GM18907 (cell line): ENCODE data around the gene PALM2AKAP2.

Source experiments
- ATAC-seq: cut with Tn5 transposase; IDR thresholded peaks from one replicate; pipeline ENCODE4 v1.9.1; 2021; ENCODE audit warnings: mild to moderate bottlenecking, moderate library complexity; ENCODE audit not compliant: unreplicated experiment

PALM2AKAP2 gene

GRCh38 chr9:109771796-109772531 is 8.0 kb upstream of the PALM2AKAP2 start:
- ATAC-seq = no peak

GRCh38 chr9:109775516-109775915 is 4.5 kb upstream of the PALM2AKAP2 start:
- no peak for ATAC-seq

- ATAC-seq = no peak
These were observed 3.6 kb upstream of the PALM2AKAP2 start for GRCh38 chr9:109776391-109776790.

DNA sequence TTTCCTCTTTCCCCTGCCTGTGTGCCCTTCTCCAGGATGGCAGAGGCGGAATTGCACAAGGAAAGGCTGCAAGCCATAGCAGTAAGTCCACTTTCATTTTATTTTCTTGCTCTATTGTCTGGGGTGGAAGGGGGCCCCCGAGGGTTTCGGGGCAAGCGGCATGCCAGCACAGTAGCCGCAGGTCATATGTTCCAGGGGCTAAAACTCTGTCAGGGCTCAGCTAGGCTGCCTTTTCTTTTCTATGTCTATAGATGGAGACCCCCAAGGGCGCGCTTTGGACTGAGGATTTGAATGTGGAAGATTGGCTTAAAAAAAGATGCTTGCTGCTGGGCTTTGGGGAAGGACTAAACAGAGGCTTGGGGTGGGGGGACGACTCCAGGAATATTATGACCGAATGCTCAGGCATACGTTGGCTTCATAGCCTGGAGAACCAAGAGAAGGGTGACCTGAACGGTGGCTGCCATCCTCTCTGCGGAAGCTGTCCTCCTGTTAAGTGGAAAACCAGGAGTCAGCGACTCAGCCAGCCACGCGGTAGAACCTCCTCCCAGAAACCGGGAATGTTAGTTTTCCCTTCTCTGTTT is 545 bp downstream of the PALM2AKAP2 start:
- no peak for ATAC-seq

DNA sequence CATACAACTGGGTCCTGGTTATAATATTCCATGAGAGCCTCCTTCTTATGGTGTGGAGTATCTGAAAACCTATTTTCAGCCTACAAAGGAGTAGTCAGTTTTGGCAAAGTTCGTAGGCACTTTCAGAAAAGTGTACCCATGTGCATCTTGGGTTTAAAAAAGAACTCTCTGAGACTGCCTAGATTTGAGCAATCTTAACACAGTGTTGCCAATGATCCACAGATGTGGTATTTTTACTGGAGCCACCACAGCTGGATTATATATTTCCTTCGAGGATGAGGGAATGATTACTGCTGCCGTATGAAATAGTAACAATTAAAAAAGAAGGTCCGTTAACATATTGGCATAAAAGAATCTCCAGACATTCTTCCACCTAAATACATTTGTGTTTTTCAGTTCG is 1.1 kb downstream of the PALM2AKAP2 start:
- ATAC-seq = no peak

GRCh38 chr9:109781541-109782197 is 1.7 kb downstream of the PALM2AKAP2 start:
- ATAC-seq = no peak

DNA sequence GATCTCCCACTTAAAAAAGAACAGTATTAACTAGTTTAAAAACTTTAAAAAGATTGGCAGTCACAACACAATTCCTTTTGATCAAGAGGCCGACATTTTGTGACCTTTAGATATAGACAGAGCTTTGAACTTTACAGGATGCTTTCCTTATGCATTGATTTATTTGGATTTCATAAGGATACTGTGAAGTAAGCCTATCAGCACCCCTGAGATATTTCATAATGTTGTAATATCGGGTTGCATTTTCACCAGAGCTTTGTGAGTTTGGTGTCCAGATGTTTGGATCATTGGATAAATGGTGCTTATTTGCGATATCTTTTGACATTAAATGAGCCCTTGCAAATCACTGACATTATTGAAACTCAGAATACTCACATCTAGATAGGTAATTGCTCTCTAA is 7.7 kb downstream of the PALM2AKAP2 start:
- no peak for ATAC-seq

- no peak for ATAC-seq
These were observed 9.6 kb downstream of the PALM2AKAP2 start for GRCh38 chr9:109789556-109789955.

- ATAC-seq = no peak
These were observed 10.0 kb downstream of the PALM2AKAP2 start for GRCh38 chr9:109789971-109790370.

GRCh38 chr9:109791003-109791677 is 11.1 kb downstream of the PALM2AKAP2 start:
- no peak for ATAC-seq

DNA sequence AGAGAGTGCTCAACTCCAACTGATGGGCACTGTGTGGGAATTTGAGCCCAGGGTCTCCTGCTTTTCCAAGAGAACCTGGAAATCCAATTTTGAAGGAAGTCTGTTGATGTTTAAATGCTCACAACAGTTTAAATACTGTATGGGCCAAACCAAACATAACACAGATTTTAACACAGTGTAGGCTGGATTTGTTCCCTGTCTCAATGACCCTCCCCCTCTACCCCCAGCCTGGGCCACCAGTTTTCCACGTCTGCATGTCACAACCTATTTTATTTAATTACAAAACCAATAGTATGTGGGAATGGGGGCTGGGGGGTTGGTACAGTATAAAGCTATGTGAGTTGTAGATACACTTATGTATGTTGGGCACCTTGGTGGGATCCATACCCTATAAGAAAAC is 11.7 kb downstream of the PALM2AKAP2 start:
- no peak for ATAC-seq

- ATAC-seq = no peak
These were observed 13.1 kb downstream of the PALM2AKAP2 start for GRCh38 chr9:109792951-109793546.

- no peak for ATAC-seq
These were observed 13.9 kb downstream of the PALM2AKAP2 start for GRCh38 chr9:109793921-109794320.

DNA sequence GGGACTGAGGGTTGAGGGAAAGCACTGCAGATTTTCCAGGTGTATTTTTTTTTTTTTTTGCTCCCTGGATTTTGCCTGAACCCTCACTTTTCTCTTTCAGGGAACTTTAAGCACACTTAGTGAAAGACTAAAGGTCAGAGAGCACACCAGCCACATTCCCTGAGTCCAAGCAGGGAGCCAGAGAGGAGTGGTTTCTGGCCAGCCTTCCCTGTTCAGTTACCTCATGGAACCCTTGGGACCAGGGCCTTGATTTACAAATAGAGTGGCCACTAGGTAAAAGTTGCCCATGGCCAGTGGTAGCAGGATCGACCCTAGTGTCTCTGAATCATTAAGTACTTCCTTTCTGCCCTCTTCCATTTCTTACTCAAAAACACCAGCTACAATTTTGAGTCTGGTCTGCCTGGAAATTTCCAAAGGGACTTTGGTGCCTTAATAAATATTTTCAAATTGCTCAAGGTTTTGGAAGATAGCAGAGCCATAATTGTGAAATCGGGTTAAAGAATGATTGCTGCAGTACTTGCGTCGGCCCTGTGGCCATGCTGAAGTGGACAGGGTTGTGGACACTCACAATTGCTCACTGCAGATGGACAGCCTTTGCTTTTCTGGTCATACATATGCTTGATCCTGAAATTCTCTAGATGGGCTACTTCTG is 14.5 kb downstream of the PALM2AKAP2 start:
- ATAC-seq = no peak

- no peak for ATAC-seq
These were observed 15.6 kb downstream of the PALM2AKAP2 start for GRCh38 chr9:109795613-109796012.

DNA sequence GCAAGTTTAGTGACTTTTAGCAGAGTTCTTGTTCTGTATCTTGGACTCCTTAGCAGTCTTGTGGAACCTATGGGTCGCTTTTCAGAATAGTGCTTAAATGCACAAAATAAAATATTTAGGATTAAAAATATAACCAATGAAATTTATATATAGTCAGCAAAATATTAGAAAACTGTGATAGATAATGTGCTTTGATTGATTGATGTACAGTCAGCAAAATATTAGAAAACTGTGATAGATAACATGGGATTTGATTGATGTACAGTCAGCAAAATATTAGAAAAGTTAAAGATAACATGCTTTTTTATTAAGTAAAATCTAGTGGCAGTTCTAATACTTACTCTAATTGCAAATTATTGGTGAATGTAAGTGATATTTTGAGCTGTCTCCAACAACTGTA is 16.1 kb downstream of the PALM2AKAP2 start:
- ATAC-seq = no peak

DNA sequence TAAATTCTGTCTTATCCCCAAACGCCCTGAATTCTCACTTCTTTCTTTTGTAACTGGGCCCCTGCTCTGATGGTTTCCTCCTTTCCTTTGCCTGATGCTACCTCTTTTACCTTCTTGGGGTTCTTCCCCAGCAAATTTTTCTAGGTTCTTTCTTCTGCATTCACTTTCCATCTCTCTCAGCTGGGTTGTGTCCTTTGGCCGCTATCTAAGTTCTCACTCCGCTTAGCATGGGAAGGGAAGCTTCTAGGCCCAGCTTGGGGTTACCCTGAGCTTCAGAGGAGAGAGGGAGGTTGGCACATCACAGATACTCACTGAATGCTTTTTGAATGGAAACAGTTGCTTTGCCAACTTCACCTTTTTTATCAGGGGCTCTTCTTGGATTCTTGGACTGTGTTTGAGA is 17.0 kb downstream of the PALM2AKAP2 start:
- no peak for ATAC-seq

- no peak for ATAC-seq
These were observed 17.5 kb downstream of the PALM2AKAP2 start for GRCh38 chr9:109797509-109797908.

- no peak for ATAC-seq
These were observed 19.1 kb downstream of the PALM2AKAP2 start for GRCh38 chr9:109799141-109799540.

GRCh38 chr9:109799792-109800191 is 19.8 kb downstream of the PALM2AKAP2 start:
- no peak for ATAC-seq

- no peak for ATAC-seq
These were observed 21.5 kb downstream of the PALM2AKAP2 start for GRCh38 chr9:109801484-109801883.
